Neural cell (in vitro differentiated cells): Measurements from ENCODE around the gene BCL11B.

Experiments used
- EZH2 ChIP-seq: fragments of 200-600, 300-800 bp; shearing (Covaris generic), sonication (generic); IDR thresholded peaks from 2 replicates; pipeline ENCODE4 v1.6.1; 2014; ENCODE audit warnings: antibody characterized with exemption, low read length, borderline replicate concordance, mild to moderate bottlenecking; ENCODE audit not compliant: insufficient read depth, poor library complexity, severe bottlenecking
- POLR2AphosphoS5 ChIP-seq: IDR thresholded peaks from 2 replicates; pipeline ENCODE4 v1.6.1; 2012
- RAD21 ChIP-seq: fragments of 450-650 bp; conservative IDR thresholded peaks from 2 replicates; pipeline ENCODE4 v1.6.1; 2014; ENCODE audit warnings: antibody characterized with exemption, mild to moderate bottlenecking, moderate library complexity
- SMC3 ChIP-seq: fragments of 450-650 bp; conservative IDR thresholded peaks from 2 replicates; pipeline ENCODE4 v1.6.1; 2014; ENCODE audit warnings: antibody characterized with exemption, mild to moderate bottlenecking, moderate library complexity; ENCODE audit not compliant: poor library complexity
- TAF1 ChIP-seq: IDR thresholded peaks from 2 replicates; pipeline ENCODE4 v1.6.1; 2012; ENCODE audit warnings: low read depth
- TF ChIP-seq, protein P1 (sequence below): fragments of 450-650 bp; IDR thresholded peaks from 2 replicates; pipeline ENCODE4 v1.5.1; 2014; ENCODE audit warnings: antibody characterized with exemption, mild to moderate bottlenecking, moderate library complexity; ENCODE audit not compliant: poor library complexity, severe bottlenecking

DNA sequence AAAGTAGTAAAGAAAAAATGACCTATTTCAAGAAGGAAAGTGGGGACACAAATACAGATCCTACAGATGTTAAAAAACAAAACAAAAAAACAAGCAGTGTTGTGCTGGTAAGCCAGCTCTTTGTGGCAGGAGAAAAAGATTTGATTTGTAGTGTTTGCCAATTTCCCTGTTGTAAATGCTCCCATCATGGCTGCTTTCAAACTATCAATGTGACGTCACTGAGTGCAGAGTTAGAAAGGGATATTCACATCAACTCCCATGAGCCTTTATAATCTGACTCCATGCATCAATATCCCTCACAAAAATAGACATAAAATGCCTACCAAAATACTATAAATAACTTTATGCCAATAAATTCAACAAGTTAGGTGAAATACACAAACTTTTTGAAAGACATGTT is 32.2 kb upstream of the BCL11B start:
- TF ChIP-seq, protein P1, sequence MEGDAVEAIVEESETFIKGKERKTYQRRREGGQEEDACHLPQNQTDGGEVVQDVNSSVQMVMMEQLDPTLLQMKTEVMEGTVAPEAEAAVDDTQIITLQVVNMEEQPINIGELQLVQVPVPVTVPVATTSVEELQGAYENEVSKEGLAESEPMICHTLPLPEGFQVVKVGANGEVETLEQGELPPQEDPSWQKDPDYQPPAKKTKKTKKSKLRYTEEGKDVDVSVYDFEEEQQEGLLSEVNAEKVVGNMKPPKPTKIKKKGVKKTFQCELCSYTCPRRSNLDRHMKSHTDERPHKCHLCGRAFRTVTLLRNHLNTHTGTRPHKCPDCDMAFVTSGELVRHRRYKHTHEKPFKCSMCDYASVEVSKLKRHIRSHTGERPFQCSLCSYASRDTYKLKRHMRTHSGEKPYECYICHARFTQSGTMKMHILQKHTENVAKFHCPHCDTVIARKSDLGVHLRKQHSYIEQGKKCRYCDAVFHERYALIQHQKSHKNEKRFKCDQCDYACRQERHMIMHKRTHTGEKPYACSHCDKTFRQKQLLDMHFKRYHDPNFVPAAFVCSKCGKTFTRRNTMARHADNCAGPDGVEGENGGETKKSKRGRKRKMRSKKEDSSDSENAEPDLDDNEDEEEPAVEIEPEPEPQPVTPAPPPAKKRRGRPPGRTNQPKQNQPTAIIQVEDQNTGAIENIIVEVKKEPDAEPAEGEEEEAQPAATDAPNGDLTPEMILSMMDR, result no peak
- no peak for TF ChIP-seq POLR2AphosphoS5
- TF ChIP-seq EZH2, result no peak
- no peak for TF ChIP-seq RAD21
- TF ChIP-seq TAF1, result no peak
- no peak for TF ChIP-seq SMC3
